ENCODE measurements around the gene AKT1S1.

The AKT1S1 gene

GRCh38 chr19:49882643-49883042 lies 5.5 kb upstream of the AKT1S1 start:
- no peak for DNase-seq

GRCh38 chr19:49881672-49882394 lies 4.7 kb upstream of the AKT1S1 start:
- no peak for DNase-seq

GRCh38 chr19:49881186-49881585 lies 4.0 kb upstream of the AKT1S1 start:
- no peak for DNase-seq

GRCh38 chr19:49880162-49880869 lies 3.2 kb upstream of the AKT1S1 start:
- no peak for DNase-seq

GRCh38 chr19:49879243-49879963 lies 2.2 kb upstream of the AKT1S1 start:
- no peak for DNase-seq

GRCh38 chr19:49878744-49879070 lies 1.6 kb upstream of the AKT1S1 start:
- no peak for DNase-seq

GRCh38 chr19:49877879-49878743 lies 956 bp upstream of the AKT1S1 start:
- DNase-seq, result peak; percentile 96 to 99

GRCh38 chr19:49876422-49877019 lies 634 bp downstream of the AKT1S1 start:
- DNase-seq, result peak; percentile 95 to 98

GRCh38 chr19:49875857-49876421 lies 1.2 kb downstream of the AKT1S1 start:
- DNase-seq, result peak; percentile 50 to 57

- no peak for DNase-seq
Measured at GRCh38 chr19:49875177-49875576, 2.0 kb downstream of the AKT1S1 start.

- no peak for DNase-seq
Measured at GRCh38 chr19:49874503-49875157, 2.5 kb downstream of the AKT1S1 start.

- no peak for DNase-seq
Measured at GRCh38 chr19:49873834-49874233, 3.3 kb downstream of the AKT1S1 start.

GRCh38 chr19:49873129-49873521 lies 4.0 kb downstream of the AKT1S1 start:
- DNase-seq, result no peak

GRCh38 chr19:49872245-49873128 lies 4.7 kb downstream of the AKT1S1 start:
- no peak for DNase-seq

GRCh38 chr19:49871349-49871985 lies 5.7 kb downstream of the AKT1S1 start:
- no peak for DNase-seq

GRCh38 chr19:49870309-49870901 lies 6.8 kb downstream of the AKT1S1 start:
- DNase-seq, result no peak

GRCh38 chr19:49869484-49870308 lies 7.5 kb downstream of the AKT1S1 start:
- DNase-seq, result peak; percentile 81 to 85

GRCh38 chr19:49869009-49869483 lies 8.1 kb downstream of the AKT1S1 start:
- DNase-seq, result peak in 1 of 2 experiments; percentile 72
